ENCODE data around the gene ANO6.
"Not testable (repeated sequence)": the region's sequence is repeated elsewhere in the genome, so short reads cannot be mapped to it uniquely, and the experiment has no call there.

The ANO6 gene

DNA sequence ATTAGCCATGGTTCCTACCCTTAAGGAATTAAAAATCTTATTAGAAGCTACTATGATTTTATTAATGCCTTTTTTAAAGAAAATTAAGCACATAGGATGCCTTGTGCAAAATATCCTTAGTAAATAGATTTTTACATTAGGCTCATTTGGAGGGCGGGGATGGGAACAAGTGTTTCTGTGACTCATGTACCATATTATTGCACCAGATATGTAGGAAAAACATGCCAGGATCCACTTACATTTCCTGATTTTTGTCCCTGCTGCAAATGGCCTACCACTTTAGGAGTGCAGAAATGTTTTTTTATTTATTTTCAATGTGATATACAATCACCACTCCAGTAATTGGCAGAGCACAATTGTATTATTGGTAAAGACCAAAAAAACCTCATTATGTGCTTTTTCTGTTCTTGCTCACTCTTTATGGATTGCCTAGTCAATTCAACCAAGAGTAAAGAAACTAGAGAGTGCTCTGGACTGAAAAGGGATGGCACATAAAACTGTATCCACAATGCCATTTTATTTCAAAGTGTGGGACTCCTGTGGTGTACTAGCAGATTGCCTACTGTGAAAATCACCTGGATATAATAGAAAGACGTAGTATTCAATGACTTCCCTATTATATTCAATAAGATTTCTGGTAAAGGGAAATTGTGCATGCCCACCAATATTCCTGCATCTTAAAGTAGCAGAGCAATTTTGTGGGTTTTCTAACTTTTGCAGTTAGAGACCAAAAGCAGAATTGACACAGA, 86.9 kb downstream of the ANO6 start:
- DNase-seq (ENCODE audit: insufficient read length, low spot score) (no peak), FAIRE-seq (no peak)

DNA sequence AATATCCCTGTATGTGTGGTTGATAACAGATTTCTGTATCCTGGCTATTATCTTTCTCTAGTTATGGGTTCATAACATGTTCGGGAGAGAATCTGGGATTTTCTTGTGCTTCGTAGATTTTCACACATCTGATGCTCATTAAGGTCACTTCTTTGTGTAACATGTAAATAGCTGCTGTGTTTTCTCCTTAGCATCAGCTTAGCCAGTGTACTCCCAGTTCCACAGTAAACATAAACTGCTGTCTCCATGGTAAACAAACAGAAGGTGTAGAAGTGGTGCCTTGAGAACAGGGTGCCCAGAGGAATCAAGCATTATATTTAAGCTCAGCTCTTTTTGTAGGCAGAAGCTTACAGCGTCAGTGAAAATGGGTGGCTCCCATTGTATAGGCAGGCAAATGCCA, 88.0 kb downstream of the ANO6 start:
- FAIRE-seq (no peak), DNase-seq (ENCODE audit: insufficient read length, low spot score) (no peak)

DNA sequence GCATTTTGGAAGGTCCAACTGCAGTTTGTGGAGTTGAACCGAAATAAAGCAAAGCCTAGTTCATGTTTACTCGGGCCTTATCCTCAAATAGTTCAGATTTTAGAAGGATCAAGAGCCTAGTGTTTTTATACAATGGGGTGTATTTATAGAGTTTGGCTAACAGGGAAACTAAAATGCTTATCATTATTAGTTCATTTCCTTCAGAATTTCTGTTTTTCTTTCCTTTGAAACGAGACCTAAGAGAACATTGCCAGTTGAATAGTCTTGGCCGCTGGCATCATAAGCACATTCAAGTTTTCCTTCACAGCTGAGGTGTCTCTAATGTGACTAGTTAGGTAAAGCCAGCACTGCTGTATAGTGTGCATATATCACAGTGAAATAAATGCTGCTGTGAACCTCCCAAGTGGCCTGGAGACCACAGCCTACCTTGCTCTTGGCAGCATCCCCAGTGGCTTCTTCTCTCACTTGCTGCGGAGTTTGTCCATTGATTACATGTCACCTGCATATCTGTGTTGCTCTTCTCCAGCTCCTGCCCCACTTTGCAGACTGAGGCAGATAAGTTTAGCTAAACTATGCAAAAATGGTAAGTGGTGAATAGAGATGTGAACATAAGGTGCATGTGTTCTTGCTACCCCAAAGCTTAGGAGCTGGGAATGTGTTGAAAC, 88.8 kb downstream of the ANO6 start:
- FAIRE-seq (no peak), DNase-seq (ENCODE audit: insufficient read length, low spot score) (no peak)

DNA sequence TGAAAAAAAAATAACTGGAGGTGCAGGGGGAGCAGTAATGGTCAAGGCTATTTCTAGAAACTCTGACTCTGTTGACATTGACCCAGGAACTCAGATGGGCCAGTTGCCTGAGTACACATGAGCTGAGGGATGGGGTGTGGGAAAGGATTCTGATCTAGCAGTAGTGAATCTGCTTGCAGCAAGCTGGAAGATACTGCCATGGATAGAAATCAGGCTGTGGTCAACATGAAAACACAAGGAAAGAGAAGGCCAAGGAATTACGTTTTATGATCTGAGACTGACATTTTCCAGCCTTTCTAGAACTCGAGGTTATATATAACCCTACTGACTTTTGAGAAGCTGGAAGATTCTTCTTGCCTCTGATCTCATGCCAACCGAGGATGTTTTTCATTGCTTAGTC, 90.0 kb downstream of the ANO6 start:
- no peak for FAIRE-seq
- no peak for DNase-seq (ENCODE audit: insufficient read length, low spot score)

DNA sequence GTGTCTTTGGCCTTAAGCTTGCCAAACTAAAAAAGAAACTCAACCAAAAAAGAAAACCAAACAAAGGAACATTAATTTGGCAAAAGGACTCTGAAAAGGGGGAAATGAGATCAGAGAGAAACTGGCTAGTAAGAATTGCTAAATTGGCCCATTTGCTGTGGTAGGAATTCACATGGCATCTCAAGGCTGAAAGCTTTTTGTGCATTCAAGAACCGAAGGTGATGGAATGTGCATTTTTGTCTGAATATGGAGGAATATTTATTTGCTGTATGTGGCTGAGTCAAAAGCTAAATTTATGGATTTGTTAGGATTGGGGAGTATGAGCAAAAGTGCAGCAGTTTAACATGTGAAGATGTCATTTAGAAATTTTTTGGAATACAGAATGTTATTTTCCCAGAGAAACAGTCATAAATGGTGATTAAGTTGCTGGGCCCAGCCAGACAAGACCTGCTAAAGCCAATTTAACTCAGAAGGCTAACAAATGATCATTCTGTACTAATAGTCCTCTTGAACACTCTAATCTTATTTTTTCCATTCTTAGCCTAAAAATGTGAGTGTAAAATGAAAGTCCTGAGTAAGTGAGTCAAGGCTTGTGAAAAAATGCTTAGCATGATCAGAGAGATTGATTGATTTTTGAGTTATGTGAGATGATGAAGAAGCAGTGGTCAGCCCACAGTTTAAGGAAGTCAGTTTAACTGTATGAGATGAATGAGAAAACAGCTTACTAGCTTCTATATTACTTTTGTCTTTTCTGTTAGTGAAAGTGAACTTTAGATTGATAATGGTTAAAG, 94.1 kb downstream of the ANO6 start:
- no peak for FAIRE-seq
- no peak for DNase-seq (ENCODE audit: insufficient read length, low spot score)

DNA sequence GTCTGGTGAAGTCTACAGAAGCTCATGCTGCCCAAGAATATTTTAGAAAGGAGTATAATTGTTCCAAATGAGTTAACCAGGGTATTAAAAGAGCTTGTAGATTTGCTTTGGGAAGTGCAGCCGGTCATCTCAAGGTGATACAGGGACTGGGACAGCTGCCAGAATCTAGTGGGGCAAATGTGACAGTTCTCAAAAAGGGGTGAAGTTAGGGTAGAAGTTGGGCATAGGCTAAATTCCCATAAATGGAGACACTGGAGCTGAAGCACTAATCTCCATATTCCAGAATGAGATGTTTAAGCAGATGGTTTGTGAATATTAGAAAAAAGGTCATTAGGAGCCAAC, 94.7 kb downstream of the ANO6 start:
- FAIRE-seq (no peak), DNase-seq (ENCODE audit: insufficient read length, low spot score) (no peak)

DNA sequence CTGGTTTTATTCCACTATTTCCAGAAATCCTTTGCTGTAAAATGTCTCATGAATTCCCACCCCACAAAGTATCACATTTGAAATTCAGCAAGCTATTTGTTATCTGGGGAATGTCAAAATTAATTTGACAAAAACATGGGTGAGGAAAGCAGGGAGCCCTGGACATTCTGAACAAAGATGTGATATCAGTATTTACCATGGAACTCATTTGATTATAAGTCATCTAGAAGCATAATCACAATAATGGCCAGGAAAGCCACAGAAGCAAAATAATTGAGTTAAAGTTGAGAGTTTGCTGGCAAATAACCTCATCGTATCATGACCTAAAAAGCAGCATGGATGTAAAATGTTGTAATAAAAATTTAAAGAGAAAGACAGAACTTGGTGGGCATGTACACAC, 96.1 kb downstream of the ANO6 start:
- no peak for FAIRE-seq
- no peak for DNase-seq (ENCODE audit: insufficient read length, low spot score)

DNA sequence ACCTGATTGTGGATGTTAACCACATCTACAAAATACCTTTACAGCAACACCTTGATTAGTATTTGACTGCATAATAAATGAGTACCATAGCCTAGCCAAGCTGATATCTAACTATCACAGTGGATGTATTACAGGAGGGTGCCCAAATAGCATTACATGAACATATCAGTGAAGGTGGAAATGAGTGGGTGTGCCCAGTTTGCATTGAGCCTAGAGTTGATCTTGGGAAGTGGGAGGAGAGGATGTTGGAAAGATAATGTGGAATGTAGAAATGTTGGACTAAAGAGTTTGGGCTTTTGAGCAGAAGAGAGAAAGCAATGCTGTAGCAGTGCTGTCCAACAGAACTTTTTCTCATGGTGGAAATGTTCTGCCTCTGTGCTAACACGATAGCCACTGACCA, 98.9 kb downstream of the ANO6 start:
- FAIRE-seq, result no peak
- no peak for DNase-seq (ENCODE audit: insufficient read length, low spot score)

DNA sequence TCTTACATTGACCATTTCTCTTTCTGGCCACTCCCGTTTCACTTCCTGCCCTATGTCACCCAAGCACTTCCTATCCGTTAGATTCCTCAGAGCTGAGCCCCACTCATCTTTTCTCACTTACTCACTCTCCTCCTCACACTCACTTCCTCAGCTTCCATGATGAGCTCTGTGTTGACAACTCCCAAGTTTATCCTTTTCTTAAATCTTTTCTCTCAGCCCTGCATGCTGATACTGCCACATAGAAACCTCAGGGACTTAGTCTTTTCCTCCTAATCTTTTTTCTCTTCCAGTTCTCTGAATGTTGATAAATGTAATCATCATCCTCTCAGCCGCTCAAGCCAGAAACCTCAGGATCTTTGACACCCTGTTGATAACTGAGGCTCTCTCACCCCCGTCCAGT, 99.6 kb downstream of the ANO6 start:
- DNase-seq (ENCODE audit: insufficient read length, low spot score), result no peak
- no peak for FAIRE-seq

DNA sequence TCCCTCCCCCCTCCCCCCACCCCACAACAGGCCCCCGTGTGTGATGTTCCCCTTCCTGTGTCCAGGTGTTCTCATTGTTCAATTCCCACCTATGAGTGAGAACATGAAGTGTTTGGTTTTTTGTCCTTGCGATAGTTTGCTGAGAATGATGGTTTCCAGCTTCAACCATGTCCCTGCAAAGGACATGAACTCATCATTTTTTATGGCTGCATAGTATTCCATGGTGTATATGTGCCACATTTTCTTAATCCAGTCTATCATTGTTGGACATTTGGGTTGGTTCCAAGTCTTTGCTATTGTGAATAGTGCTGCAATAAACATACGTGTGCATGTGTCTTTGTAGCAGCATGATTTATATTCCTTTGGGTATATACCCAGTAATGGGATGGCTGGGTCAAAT, 101.4 kb downstream of the ANO6 start:
- DNase-seq (ENCODE audit: insufficient read length, low spot score); FAIRE-seq: not testable (repeated sequence)

DNA sequence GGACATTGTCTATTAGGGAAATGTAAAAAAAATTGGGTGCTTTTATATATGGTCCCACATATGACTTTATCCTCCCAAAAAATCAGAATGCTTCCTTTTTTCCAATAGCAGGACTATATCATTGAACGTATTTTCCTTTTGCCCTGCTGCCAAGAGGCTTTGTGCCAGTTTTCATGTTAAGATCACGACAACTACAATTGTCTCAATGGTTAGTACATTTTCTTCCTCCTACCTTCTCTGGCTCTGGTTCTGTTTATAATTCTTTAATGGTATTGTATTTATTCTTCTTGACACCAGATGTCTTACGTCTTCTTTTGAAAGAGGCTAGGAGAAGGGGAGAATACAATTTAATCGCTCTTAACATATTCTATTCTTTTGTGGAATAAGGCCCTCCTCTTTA, 106.9 kb downstream of the ANO6 start:
- no peak for FAIRE-seq
- no peak for DNase-seq (ENCODE audit: insufficient read length, low spot score)

DNA sequence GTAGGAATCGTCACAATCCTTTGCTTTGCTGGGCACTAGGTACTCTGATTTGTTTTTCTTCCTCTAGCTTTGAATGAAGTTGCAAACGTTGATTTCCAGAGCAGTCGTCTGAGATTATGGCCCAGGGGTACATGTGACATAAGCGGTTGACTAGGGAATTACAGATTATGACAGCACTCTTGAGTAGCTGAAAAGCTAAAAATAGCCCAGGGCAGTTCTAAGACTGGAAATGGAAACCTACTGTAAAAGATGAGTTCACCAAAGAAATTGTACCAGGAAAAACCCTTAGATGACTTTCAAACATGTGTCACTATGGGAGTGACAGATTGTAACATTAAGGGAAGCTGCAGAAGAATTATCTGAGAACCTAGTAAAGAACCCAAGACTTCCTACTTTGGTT, 108.5 kb downstream of the ANO6 start:
- no peak for FAIRE-seq
- DNase-seq (ENCODE audit: insufficient read length, low spot score), result no peak

DNA sequence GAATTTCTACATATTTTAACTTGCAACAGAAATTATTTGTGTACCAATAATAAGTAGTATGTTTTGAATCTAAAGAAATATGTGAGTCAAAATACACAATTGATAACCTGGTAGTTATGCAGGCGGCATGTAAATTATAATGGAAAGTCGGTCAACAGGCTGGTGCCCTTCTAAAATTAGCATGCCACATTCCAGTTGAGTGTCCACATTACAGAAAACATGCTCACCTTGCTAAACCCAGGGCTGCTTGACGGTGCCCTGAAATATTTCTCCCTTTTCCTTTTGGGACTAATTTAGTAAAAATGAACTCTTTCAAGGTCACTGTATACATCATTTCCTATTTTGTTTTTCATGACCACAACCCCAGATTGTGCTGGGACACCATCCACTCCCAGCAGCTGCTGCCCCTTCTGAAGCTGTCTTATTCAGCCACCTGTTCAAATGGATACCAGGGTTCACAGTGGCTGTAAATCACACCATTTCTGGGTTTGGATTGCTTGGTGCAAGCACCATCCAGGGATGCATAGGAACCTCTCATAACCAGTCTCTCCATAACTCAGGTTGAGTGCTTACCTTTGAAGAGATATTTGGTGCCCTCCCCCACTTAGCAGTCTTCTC, 110.6 kb downstream of the ANO6 start:
- no peak for DNase-seq (ENCODE audit: insufficient read length, low spot score)
- FAIRE-seq, result no peak

DNA sequence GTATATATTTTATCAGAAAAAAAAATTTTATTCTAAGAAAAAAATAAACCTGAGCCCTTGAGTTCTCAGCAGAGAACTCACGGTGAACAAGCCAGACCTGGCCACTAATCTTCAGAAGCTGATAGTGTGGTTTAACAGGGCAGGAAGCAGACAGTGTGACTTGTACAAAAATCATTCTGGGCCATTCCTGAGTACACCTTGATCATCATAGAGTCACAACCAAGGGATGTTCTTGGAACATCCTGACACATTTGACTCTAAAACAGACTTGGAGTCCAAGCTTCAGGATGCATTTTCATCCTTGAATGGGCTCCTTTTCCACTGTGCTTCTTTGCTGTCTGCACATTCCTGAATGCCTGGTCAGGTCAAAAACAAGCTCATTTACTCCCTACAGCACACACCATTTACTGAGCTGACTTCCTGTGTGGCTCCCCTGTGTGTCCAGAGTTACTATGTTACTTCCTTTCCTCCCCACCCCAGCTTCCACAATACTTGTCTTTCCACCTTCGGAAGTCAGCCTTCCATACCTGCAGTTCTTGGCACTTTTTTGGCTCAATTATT, 112.0 kb downstream of the ANO6 start:
- FAIRE-seq, result no peak

DNA sequence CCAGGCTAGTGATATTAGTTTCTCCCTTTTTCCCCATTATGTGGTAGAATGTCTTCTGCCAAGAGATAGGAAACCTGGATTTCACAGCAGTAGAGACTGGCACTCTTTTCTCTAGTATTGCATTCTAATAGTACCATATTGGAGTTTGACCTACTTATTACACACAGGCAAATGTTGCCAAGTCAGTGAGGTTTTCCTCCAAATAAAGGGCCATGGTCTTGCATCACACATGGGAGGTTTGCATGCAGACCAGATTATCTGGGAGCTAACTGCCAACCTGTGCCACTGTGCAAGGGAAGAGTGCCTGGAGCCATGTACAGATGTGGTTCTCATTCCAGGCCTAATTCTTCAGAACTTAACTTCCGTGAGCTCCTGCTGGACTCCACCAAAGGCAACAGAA, 113.3 kb downstream of the ANO6 start:
- FAIRE-seq, result no peak

More for the DNA sequence above, 112.0 kb downstream of the ANO6 start:
- no peak for DNase-seq (ENCODE audit: insufficient read length, low spot score)

DNA sequence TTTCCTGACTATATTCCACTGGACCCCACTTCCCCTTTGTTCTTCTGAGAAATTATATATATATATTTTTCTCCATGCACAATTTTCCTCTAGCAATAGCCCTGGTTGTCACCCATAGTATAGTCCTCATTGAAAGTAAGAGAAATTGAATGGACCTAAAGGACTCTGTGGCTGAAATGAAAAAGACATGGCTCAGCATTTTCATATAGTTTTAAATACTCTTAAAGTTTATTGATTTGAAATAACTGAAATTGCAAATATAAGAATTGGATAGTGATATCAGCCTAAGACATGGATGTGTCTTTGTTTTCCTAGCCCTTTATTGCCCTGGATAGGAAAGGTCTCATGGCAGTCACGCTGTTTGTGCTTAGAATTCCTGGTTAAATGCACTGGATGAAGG, 113.8 kb downstream of the ANO6 start:
- no peak for FAIRE-seq

More for the DNA sequence above, 113.3 kb downstream of the ANO6 start:
- DNase-seq (ENCODE audit: insufficient read length, low spot score), result no peak

DNA sequence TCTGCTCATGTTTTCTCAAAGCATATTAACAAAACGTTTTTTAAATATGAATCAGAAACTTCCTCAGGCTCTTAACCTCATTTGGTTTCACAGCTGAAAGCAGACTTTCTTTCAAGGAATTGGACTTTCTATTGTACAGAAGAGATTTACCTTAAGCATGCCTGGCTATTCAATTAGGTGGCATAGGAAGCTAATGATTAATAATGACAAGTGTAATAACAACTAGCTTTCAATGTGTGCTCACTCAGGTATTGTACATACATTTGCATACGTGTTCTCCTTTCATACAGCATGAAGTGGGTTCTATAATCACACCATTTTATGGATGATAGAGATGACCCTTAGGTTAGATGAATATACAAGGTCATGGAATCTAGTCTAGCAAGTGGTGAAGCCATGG, 115.7 kb downstream of the ANO6 start:
- DNase-seq (ENCODE audit: insufficient read length, low spot score) (no peak), FAIRE-seq (no peak)

More for the DNA sequence above, 113.8 kb downstream of the ANO6 start:
- DNase-seq (ENCODE audit: insufficient read length, low spot score), result no peak

DNA sequence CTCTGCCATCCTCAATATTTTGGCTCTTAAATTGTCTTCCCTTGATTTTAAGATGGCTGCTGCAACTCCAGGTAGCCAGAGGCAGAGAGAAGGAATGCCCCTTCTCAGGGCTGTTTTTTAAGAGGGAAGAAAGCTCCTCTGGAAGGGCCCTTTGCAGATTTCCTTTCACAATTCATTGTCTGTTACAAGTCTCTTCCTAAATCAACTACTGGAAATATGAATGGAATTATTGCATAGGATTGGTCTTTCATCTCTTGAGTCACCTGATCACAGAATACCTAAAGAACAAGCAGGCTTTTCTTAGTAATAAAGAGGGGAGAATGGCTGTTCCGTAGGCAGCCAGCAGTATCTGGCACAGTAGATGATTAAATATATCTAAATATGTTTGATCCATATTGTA, 118.5 kb downstream of the ANO6 start:
- DNase-seq (ENCODE audit: insufficient read length, low spot score), result no peak
- FAIRE-seq, result no peak

DNA sequence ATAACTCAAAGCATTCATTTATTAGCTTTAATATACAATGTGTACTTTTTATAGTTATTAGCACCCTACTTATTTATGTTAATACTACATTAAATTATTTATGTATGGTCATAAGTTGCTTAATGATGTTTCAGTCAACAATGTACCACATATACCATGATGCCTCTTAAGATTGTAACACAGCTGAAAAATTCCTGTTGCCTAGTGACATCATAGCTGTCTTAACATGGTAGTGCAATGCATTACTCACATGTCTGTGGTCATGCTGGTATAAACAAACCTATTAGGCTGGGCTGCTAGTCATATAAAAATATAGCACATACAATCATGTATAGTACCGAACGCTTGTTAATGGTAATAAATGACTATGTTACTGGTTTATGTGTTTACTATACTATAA, 120.4 kb downstream of the ANO6 start:
- FAIRE-seq, result no peak
- DNase-seq (ENCODE audit: insufficient read length, low spot score), result no peak

DNA sequence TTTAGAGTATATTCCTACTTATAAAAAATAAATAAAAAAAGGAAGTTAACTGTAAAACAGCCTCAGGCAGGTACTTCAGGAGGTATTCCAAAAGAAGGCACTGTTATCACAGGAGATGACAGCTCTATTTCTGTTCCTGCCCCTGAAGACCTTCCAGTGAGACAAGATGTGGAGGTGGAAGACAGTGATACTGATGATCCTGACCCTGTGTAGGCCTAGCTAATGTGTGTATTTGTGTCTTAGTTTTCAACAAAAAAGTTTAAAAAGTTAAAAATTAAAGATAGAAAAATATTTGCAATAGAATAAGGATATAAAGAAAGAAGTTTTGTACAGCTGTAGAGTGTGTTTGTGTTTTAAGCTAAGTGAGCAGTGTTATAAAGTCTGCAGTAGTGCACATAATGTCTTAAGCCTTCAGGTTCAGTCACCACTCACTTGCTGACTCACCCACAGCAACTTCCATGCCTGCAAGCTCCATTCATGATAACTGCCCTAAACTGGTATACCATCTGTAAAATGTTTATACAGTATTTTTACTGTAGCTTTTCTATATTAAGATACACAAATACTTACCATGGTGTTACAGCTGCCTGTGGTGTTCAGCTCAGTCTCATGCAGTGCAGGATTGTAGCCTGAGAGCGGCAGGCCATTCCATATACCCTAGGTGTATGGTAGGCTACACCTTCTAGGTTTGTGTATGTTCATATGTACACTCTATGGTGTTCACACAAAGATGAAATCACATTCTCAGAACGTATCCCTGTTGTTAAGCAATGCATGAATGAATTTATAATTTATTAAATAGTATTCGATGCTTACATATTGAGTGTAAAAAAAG, 121.1 kb downstream of the ANO6 start:
- no peak for FAIRE-seq

More for the DNA sequence above, 121.1 kb downstream of the ANO6 start:
- no peak for DNase-seq (ENCODE audit: insufficient read length, low spot score)
